IMR-90 (cell line): ENCODE measurements around the gene DNAJC13. TPM values are rescaled to one million over a fixed set of nuclear protein-coding genes. Genes with fewer than 3 reads are reported as not detected.

Experiments used
- ATAC-seq: fragments of 200-7000 bp; cut with Tn5 transposase; 2 replicates; pipeline ENCODE4 v1.9.1; 2020; ENCODE audit warnings: low read depth, mild to moderate bottlenecking, moderate library complexity
- BruUV-seq: library from RNA; stranded (reverse); fragments of 400-500 nt; replicated peaks from 2 replicates; lab custom pipeline; 2021; lab: Mats Ljungman, UMichigan
- CTCF ChIA-PET: fragments of 300-600 bp; formaldehyde crosslinking; extraction: SDS; loops from one replicate; lab custom pipeline; 2021; ENCODE audit warnings: antibody characterized with exemption; lab: Yijun Ruan, JAX
- POLR2A ChIA-PET: fragments of 300-600 bp; sonication (Branson Sonifier 250); formaldehyde crosslinking; loops from one replicate; lab custom pipeline; 2022; ENCODE audit warnings: antibody characterized with exemption; ENCODE audit not compliant: unreplicated experiment; lab: Charles Lee
- DNase-seq: peaks from one replicate; pipeline ENCODE4 v3.0.0; 2013
- H2AFZ ChIP-seq: replicated peaks from 2 replicates; pipeline ENCODE3; 2013; ENCODE audit warnings: low read length, mild to moderate bottlenecking; ENCODE audit not compliant: poor library complexity
- H2AK5ac ChIP-seq: 2 replicates; pipeline ENCODE4 v1.6.1; 2013; ENCODE audit warnings: low read depth, low read length, inconsistent platforms
- H2AK9ac ChIP-seq: replicated peaks from 2 replicates; pipeline ENCODE3; 2013; ENCODE audit warnings: mild to moderate bottlenecking, low read depth, low read length, moderate library complexity; ENCODE audit not compliant: poor library complexity
- H2BK120ac ChIP-seq: 2 replicates; pipeline ENCODE4 v1.6.1; 2013; ENCODE audit warnings: low read depth, low read length, inconsistent platforms
- H2BK15ac ChIP-seq: 3 replicates; pipeline ENCODE4 v1.6.1; 2013; ENCODE audit warnings: low read depth, low read length, inconsistent platforms
- H2BK20ac ChIP-seq: 2 replicates; pipeline ENCODE4 v1.6.1; 2013; ENCODE audit warnings: low read depth, mild to moderate bottlenecking, inconsistent platforms, low read length, moderate library complexity
- H2BK5ac ChIP-seq: 2 replicates; pipeline ENCODE4 v1.6.1; 2013; ENCODE audit warnings: mild to moderate bottlenecking, low read depth, low read length, inconsistent platforms; ENCODE audit not compliant: poor library complexity, severe bottlenecking
- H3K14ac ChIP-seq: replicated peaks from 2 replicates; pipeline ENCODE4 v1.6.1; 2013; ENCODE audit warnings: low read depth, low read length, inconsistent platforms
- H3K18ac ChIP-seq: 2 replicates; pipeline ENCODE4 v1.6.1; 2013; ENCODE audit warnings: low read depth, low read length, control low read depth
- H3K23ac ChIP-seq: 2 replicates; pipeline ENCODE4 v1.6.1; 2013; ENCODE audit warnings: low read depth, low read length, inconsistent platforms
- H3K27ac ChIP-seq: 2 replicates; pipeline ENCODE4 v1.5.1; 2013; ENCODE audit warnings: mild to moderate bottlenecking, control low read depth, low read length; ENCODE audit not compliant: insufficient read depth
- H3K27me3 ChIP-seq: 2 replicates; pipeline ENCODE4 v1.6.1; 2013; ENCODE audit warnings: low read length; ENCODE audit not compliant: control insufficient read depth, insufficient read depth
- H3K36me3 ChIP-seq: 2 replicates; pipeline ENCODE4 v1.6.1; 2013; ENCODE audit warnings: low read length, mixed read lengths; ENCODE audit not compliant: control insufficient read depth, insufficient read depth
- H3K4ac ChIP-seq: 2 replicates; pipeline ENCODE4 v1.6.1; 2013; ENCODE audit warnings: low read depth, low read length, inconsistent platforms
- H3K4me1 ChIP-seq: 2 replicates; pipeline ENCODE4 v1.6.1; 2013; ENCODE audit warnings: low read length, mixed read lengths; ENCODE audit not compliant: control insufficient read depth, insufficient read depth
- H3K4me2 ChIP-seq: 2 replicates; pipeline ENCODE4 v1.6.1; 2013; ENCODE audit warnings: low read depth, mild to moderate bottlenecking, control low read depth, low read length, moderate library complexity
- H3K4me3 ChIP-seq: 2 replicates; pipeline ENCODE4 v1.5.1; 2013; ENCODE audit warnings: low read depth, mild to moderate bottlenecking, control low read depth, low read length, moderate library complexity; ENCODE audit not compliant: insufficient read depth
- H3K56ac ChIP-seq: 2 replicates; pipeline ENCODE4 v1.6.1; 2013; ENCODE audit warnings: low read length, inconsistent platforms; ENCODE audit not compliant: insufficient read depth; ENCODE audit errors: extremely low read depth
- H3K79me1 ChIP-seq, 2 experiments: 2 replicates each; pipeline ENCODE4 v1.6.1; 2013; ENCODE audit warnings: low read length in 2 of 2, inconsistent platforms in 1 of 2, low read depth in 1 of 2
- H3K9ac ChIP-seq: 2 replicates; pipeline ENCODE4 v1.6.1; 2013; ENCODE audit warnings: low read depth, low read length, control low read depth
- H3K9me1 ChIP-seq: 2 replicates; pipeline ENCODE4 v1.6.1; 2013; ENCODE audit warnings: low read length, inconsistent platforms; ENCODE audit not compliant: insufficient read depth
- H3K9me3 ChIP-seq: 2 replicates; pipeline ENCODE4 v1.6.1; 2013; ENCODE audit warnings: low read length; ENCODE audit not compliant: control insufficient read depth, insufficient read depth
- H4K20me1 ChIP-seq: 2 replicates; pipeline ENCODE4 v1.6.1; 2013; ENCODE audit warnings: low read length, inconsistent platforms; ENCODE audit not compliant: insufficient read depth
- H4K5ac ChIP-seq: 2 replicates; pipeline ENCODE4 v1.6.1; 2013; ENCODE audit warnings: mild to moderate bottlenecking, low read depth, low read length, control low read depth
- H4K8ac ChIP-seq, 2 experiments: 2 replicates each; pipeline ENCODE4 v1.6.1; 2013; ENCODE audit warnings: low read depth in 2 of 2, low read length in 2 of 2, control low read depth in 1 of 2, inconsistent platforms in 1 of 2
- H4K91ac ChIP-seq: 2 replicates; pipeline ENCODE4 v1.6.1; 2013; ENCODE audit warnings: low read depth, low read length, inconsistent platforms; ENCODE audit not compliant: insufficient read depth
- BHLHE40 ChIP-seq: fragments of 150-350 bp; IDR thresholded peaks from 2 replicates; pipeline ENCODE4 v1.6.1; 2016; ENCODE audit warnings: mild to moderate bottlenecking, low read depth, low read length
- CEBPB ChIP-seq: IDR thresholded peaks from 2 replicates; pipeline ENCODE4 v1.6.1; 2012; ENCODE audit warnings: low read depth, low read length, improper control_type of control experiment
- CHD1 ChIP-seq: IDR thresholded peaks from 2 replicates; pipeline ENCODE4 v1.6.1; 2012; ENCODE audit warnings: low read depth, low read length, improper control_type of control experiment
- FOS ChIP-seq: fragments of 150-350 bp; IDR thresholded peaks from 2 replicates; pipeline ENCODE4 v1.6.1; 2016; ENCODE audit warnings: low read depth, low read length
- MAFK ChIP-seq: IDR thresholded peaks from 2 replicates; pipeline ENCODE4 v1.6.1; 2012; ENCODE audit warnings: low read depth, low read length, improper control_type of control experiment
- MAZ ChIP-seq: IDR thresholded peaks from 2 replicates; pipeline ENCODE4 v1.6.1; 2012; ENCODE audit warnings: low read depth, mild to moderate bottlenecking, low read length, improper control_type of control experiment, moderate library complexity, borderline replicate concordance
- MXI1 ChIP-seq: IDR thresholded peaks from 2 replicates; pipeline ENCODE4 v1.6.1; 2012; ENCODE audit warnings: low read depth, mild to moderate bottlenecking, low read length, moderate library complexity, borderline replicate concordance
- RFX5 ChIP-seq: IDR thresholded peaks from 2 replicates; pipeline ENCODE4 v1.8.0; 2012; ENCODE audit warnings: low read depth, mild to moderate bottlenecking, low read length, moderate library complexity
- SMC3 ChIP-seq: fragments of 150-350 bp; IDR thresholded peaks from 2 replicates; pipeline ENCODE4 v1.6.1; 2016; ENCODE audit warnings: low read depth, mild to moderate bottlenecking, antibody characterized with exemption, low read length, moderate library complexity
- WGBS, 2 experiments: methylation state at CpG; one replicate each; pipeline versions ENCODE4 v1.1.5 to v1.1.7; 2013; ENCODE audit warnings: missing lambda C conversion rate in 2 of 2; ENCODE audit not compliant: insufficient read length in 1 of 2; ENCODE audit errors: extremely low coverage in 2 of 2; 5-methylcytosine and 5-hydroxymethylcytosine counted together
- dilution Hi-C: fragments of 300-500 bp; cut with HindIII; formaldehyde crosslinking; loops from one replicate; pipeline ENCODE4 v1.14.3; 2018; ENCODE audit warnings: low sequenced_read_pairs; ENCODE audit not compliant: unreplicated experiment
- in situ Hi-C: fragments of 300-500 bp; cut with MboI; formaldehyde crosslinking; loops from 3 replicates; pipeline ENCODE4 v1.14.3; 2019; ENCODE audit warnings: low sequenced_read_pairs, inconsistent platforms, mixed read lengths
- intact Hi-C: fragments of 100-400 bp; cut with micrococcal nuclease; formaldehyde crosslinking; loops from 2 replicates; pipeline ENCODE4 v1.10.0; 2022
- polyA plus RNA-seq, 3 experiments: library from polyadenylated mRNA; depleted of rRNA; stranded (reverse); fragments of >200 nt; gene quantifications; 2 replicates each; pipeline ENCODE4 v1.2.3, GENCODE V29; 2012; ENCODE audit warnings: low replicate concordance in 1 of 3
- total RNA-seq: library from RNA; depleted of rRNA; stranded (reverse); fragments of >200 nt; gene quantifications from 2 replicates; pipeline ENCODE4 v1.2.3, GENCODE V29; 2012
- TF ChIP-seq, protein P1 (sequence below): fragments of 150-350 bp; IDR thresholded peaks from 2 replicates; pipeline ENCODE4 v1.6.1; 2017; ENCODE audit warnings: mild to moderate bottlenecking, antibody characterized with exemption, low read length, low read depth
- TF ChIP-seq, protein P2 (sequence below): fragments of 150-350 bp; IDR thresholded peaks from 2 replicates; pipeline ENCODE4 v1.6.1; 2016; ENCODE audit warnings: low read depth, mild to moderate bottlenecking, low read length, moderate library complexity, borderline replicate concordance
- TF ChIP-seq, protein P3 (sequence below): conservative IDR thresholded peaks from 2 replicates; pipeline ENCODE4 v1.5.1; 2012; ENCODE audit warnings: mild to moderate bottlenecking, low read depth, low read length, improper control_type of control experiment

The DNAJC13 gene
- total and polyA plus RNA-seq, 2 of the 4 experiments (the other 2 are of a cell fraction), result 16.4 to 48.6 TPM

DNA sequence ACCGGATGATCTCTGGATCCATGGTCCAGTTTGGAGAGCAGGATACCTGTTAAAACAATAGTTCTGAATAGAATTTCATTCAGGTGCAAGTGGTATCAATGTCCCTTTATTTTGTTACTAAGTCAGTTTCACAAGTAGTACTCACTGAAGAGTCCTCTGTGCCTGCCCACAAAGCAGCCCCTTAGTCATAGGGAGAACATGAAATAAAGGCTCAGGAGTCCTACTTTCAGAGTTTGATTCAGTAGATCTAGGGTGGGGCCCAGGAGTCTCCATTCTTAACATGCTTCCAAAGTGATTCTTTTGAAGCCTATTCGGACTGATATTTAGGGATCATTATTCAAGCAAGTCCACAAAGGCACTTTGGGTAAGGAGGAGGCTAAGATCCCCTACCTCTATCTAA lies 100.0 kb downstream of the DNAJC13 start:
- Histone ChIP-seq H3K36me3 (peaks cover 36% of the 10 kb centered on the region), H3K23ac (no peak overlapping the region), H3K56ac (no peak overlapping the region), H3K4me1 (no peaks in the 10 kb centered on the region), H2BK5ac (no peak overlapping the region), H3K9me3 (no peaks in the 10 kb centered on the region), H3K27ac (no peak overlapping the region), H2BK15ac (no peak overlapping the region), H2BK120ac (no peak overlapping the region), H3K18ac (no peak overlapping the region), H3K14ac (no peak overlapping the region), H3K4me3 (no peak overlapping the region), H2AK5ac (no peak overlapping the region), H2AFZ (no peak overlapping the region), H3K9ac (no peak overlapping the region), H2AK9ac (no peak overlapping the region), H3K79me1 (peaks cover 13 to 15% of the 10 kb centered on the region in 2 experiments; a peak in 3 of 4 replicates), H3K4me2 (no peak overlapping the region), H4K8ac (no peak overlapping the region), H4K20me1 (no peaks in the 10 kb centered on the region), H3K27me3 (no peaks in the 10 kb centered on the region), H4K5ac (no peak overlapping the region), H3K9me1 (no peaks in the 10 kb centered on the region), H2BK20ac (no peak overlapping the region), H3K4ac (no peak overlapping the region), H4K91ac (no peak overlapping the region)
- BruUV-seq, result no TSS peak
- DNase-seq (no peak), ATAC-seq (no peak)
- POLR2A ChIA-PET, result no interaction called here
- 100% methylated on average over 1 of the region's 2 CpGs; no CpG with 5 or more reads in 1 of the 2 experiments for WGBS, 2 experiments
- in situ Hi-C loops (no loop called here), intact Hi-C loops (loop anchor here (5.0 kb wide), 1 partner anchor 40 kb away; no protein-coding TSS in a partner anchor), dilution Hi-C loops (no loop called here)
- CTCF ChIA-PET, result no interaction called here
- TF ChIP-seq FOS (no peak), MAFK (no peak), CHD1 (no peak), CEBPB (no peak), SMC3 (no peak), BHLHE40 (no peak), RFX5 (no peak), MXI1 (no peak), MAZ (no peak)
- TF ChIP-seq, protein P1, sequence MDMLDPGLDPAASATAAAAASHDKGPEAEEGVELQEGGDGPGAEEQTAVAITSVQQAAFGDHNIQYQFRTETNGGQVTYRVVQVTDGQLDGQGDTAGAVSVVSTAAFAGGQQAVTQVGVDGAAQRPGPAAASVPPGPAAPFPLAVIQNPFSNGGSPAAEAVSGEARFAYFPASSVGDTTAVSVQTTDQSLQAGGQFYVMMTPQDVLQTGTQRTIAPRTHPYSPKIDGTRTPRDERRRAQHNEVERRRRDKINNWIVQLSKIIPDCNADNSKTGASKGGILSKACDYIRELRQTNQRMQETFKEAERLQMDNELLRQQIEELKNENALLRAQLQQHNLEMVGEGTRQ, result no peak
- TF ChIP-seq, protein P2, sequence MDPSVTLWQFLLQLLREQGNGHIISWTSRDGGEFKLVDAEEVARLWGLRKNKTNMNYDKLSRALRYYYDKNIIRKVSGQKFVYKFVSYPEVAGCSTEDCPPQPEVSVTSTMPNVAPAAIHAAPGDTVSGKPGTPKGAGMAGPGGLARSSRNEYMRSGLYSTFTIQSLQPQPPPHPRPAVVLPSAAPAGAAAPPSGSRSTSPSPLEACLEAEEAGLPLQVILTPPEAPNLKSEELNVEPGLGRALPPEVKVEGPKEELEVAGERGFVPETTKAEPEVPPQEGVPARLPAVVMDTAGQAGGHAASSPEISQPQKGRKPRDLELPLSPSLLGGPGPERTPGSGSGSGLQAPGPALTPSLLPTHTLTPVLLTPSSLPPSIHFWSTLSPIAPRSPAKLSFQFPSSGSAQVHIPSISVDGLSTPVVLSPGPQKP, result no peak
- TF ChIP-seq, protein P3, sequence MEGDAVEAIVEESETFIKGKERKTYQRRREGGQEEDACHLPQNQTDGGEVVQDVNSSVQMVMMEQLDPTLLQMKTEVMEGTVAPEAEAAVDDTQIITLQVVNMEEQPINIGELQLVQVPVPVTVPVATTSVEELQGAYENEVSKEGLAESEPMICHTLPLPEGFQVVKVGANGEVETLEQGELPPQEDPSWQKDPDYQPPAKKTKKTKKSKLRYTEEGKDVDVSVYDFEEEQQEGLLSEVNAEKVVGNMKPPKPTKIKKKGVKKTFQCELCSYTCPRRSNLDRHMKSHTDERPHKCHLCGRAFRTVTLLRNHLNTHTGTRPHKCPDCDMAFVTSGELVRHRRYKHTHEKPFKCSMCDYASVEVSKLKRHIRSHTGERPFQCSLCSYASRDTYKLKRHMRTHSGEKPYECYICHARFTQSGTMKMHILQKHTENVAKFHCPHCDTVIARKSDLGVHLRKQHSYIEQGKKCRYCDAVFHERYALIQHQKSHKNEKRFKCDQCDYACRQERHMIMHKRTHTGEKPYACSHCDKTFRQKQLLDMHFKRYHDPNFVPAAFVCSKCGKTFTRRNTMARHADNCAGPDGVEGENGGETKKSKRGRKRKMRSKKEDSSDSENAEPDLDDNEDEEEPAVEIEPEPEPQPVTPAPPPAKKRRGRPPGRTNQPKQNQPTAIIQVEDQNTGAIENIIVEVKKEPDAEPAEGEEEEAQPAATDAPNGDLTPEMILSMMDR, result no peak
